PC-9 (cell line): ENCODE results near the gene PSD2. TPM values are rescaled to one million over a fixed set of nuclear protein-coding genes. Genes with fewer than 3 reads are reported as not detected.

Experiments used
- BruUV-seq: library from RNA; stranded (reverse); fragments of 400-500 nt; replicated peaks from 2 replicates; lab custom pipeline; 2021; lab: Mats Ljungman, UMichigan
- CTCF ChIA-PET: fragments of 300-600 bp; sonication (Branson Sonifier 250); formaldehyde crosslinking; loops from one replicate; lab custom pipeline; 2022; ENCODE audit warnings: antibody characterized with exemption; lab: Charles Lee
- POLR2A ChIA-PET: fragments of 300-600 bp; sonication (Branson Sonifier 250); formaldehyde crosslinking; loops from one replicate; lab custom pipeline; 2022; ENCODE audit warnings: antibody characterized with exemption; ENCODE audit not compliant: unreplicated experiment; lab: Charles Lee
- DNase-seq, 2 experiments: peaks; one replicate each; pipeline versions ENCODE4 v3.0.0 to v3.0.0-alpha.2; 2015 to 2022; ENCODE audit warnings: mixed read lengths in 1 of 2
- H2AFZ ChIP-seq: fragments of 200-600 bp; sonication (generic); 2 replicates; pipeline ENCODE4 v1.8.1; 2017; ENCODE audit warnings: antibody characterized with exemption
- H3F3A ChIP-seq: fragments of 200-600 bp; sonication (generic); 2 replicates; pipeline ENCODE4 v1.8.1; 2017; ENCODE audit warnings: antibody characterized with exemption, mild to moderate bottlenecking, low read depth; ENCODE audit not compliant: insufficient read depth
- H3K27ac ChIP-seq: fragments of 200-600 bp; sonication (generic); 2 replicates; pipeline ENCODE4 v1.6.1; 2016; ENCODE audit warnings: mixed run types
- H3K27me3 ChIP-seq: fragments of 200-600 bp; sonication (generic); 2 replicates; pipeline ENCODE4 v1.6.1; 2016; ENCODE audit warnings: low read depth, mixed run types; ENCODE audit not compliant: insufficient read depth
- H3K36me3 ChIP-seq: fragments of 200-600 bp; sonication (generic); 2 replicates; pipeline ENCODE4 v1.6.1; 2016; ENCODE audit warnings: low read depth, mixed run types
- H3K4me1 ChIP-seq: fragments of 200-600 bp; sonication (generic); replicated peaks from 2 replicates; pipeline ENCODE4 v1.6.1; 2016; ENCODE audit warnings: mixed run types; ENCODE audit not compliant: insufficient read depth
- H3K4me2 ChIP-seq: fragments of 200-600 bp; sonication (generic); 2 replicates; pipeline ENCODE4 v1.6.1; 2017; ENCODE audit warnings: mixed run types
- H3K4me3 ChIP-seq: fragments of 200-600 bp; sonication (generic); 2 replicates; pipeline ENCODE4 v1.6.1; 2016; ENCODE audit warnings: mixed run types
- H3K79me2 ChIP-seq: fragments of 200-600 bp; sonication (generic); 2 replicates; pipeline ENCODE4 v1.6.1; 2017; ENCODE audit warnings: low read depth, mixed run types
- H3K9me2 ChIP-seq: fragments of 200-600 bp; sonication (generic); 2 replicates; pipeline ENCODE4 v1.8.1; 2017; ENCODE audit warnings: mild to moderate bottlenecking; ENCODE audit not compliant: insufficient read depth
- H3K9me3 ChIP-seq: fragments of 200-600 bp; sonication (generic); 2 replicates; pipeline ENCODE4 v1.8.1; 2016; ENCODE audit warnings: low read depth; ENCODE audit not compliant: insufficient read depth
- H4K20me1 ChIP-seq: fragments of 200-600 bp; sonication (generic); 2 replicates; pipeline ENCODE4 v1.8.1; 2017; ENCODE audit not compliant: insufficient read depth
- CTCF ChIP-seq: fragments of 200-600 bp; sonication (generic); conservative IDR thresholded peaks from 2 replicates; pipeline ENCODE4 v1.6.1; 2017; ENCODE audit warnings: mixed run types, antibody characterized with exemption, mild to moderate bottlenecking, moderate library complexity
- EZH2 ChIP-seq: fragments of 200-600 bp; sonication (generic); IDR thresholded peaks from 2 replicates; pipeline ENCODE4 v1.8.0; 2017; ENCODE audit warnings: antibody characterized with exemption, low read depth
- intact Hi-C: fragments of 100-400 bp; cut with micrococcal nuclease; formaldehyde crosslinking; loops from one replicate; pipeline ENCODE4 v1.10.0; 2022; ENCODE audit not compliant: unreplicated experiment
- total RNA-seq: library from RNA; stranded (reverse); gene quantifications from 2 replicates; pipeline ENCODE4 v1.2.3, GENCODE V29; 2021

PSD2 gene
- total RNA-seq, 1 experiment from 2014 or later = 0.07 TPM

- H3K27ac ChIP-seq = no peak overlapping the region
- CTCF ChIA-PET = no interaction called here
- H3K79me2 ChIP-seq = no peaks in the 10 kb centered on the region
- no peaks in the 10 kb centered on the region for H3K9me3 ChIP-seq
- H2AFZ ChIP-seq = no peak overlapping the region
- no peaks in the 10 kb centered on the region for H3F3A ChIP-seq
- intact Hi-C loops = no loop called here
- no peak overlapping the region for H3K4me3 ChIP-seq
- no peak overlapping the region for H3K4me2 ChIP-seq
- H3K9me2 ChIP-seq = no peaks in the 10 kb centered on the region
- no peak for DNase-seq
- H3K27me3 ChIP-seq = peaks cover 97% of the 10 kb centered on the region
- H3K4me1 ChIP-seq = no peaks in the 10 kb centered on the region
- BruUV-seq = no TSS peak
- no peaks in the 10 kb centered on the region for H3K36me3 ChIP-seq
- no peak for TF ChIP-seq EZH2
- no peak for TF ChIP-seq CTCF
- no peaks in the 10 kb centered on the region for H4K20me1 ChIP-seq
- POLR2A ChIA-PET = no interaction called here
Measured at GRCh38 chr5:139823757-139824355, 28.2 kb downstream of the PSD2 start.

DNA sequence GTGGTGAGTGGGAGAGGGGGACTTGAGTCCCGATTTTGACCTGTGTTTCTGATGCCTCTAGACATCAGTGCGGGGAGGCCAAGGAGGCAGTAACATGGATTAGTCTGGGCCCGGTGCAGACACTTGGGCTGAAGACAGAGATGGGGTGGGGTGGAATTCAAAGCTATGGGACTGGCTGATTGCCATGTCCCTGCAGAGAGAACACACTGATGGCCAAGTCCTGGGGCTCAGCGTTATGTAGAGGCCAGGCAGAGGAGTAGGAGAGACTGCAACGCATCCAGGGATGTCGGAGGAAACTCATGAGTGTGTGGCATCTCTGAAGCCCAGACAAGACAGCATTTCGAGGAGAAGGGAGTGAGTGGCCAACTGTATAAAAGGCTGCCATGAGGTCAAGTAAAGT lies 30.1 kb downstream of the PSD2 start:
- no peaks in the 10 kb centered on the region for H3K9me3 ChIP-seq
- ChIA-PET POLR2A (no interaction called here), CTCF (no interaction called here)
- no peaks in the 10 kb centered on the region for H3K79me2 ChIP-seq
- intact Hi-C loops = no loop called here
- no peak overlapping the region for H3K4me2 ChIP-seq
- BruUV-seq = no TSS peak
- H3K27ac ChIP-seq = no peak overlapping the region
- no peaks in the 10 kb centered on the region for H3F3A ChIP-seq
- no peaks in the 10 kb centered on the region for H3K36me3 ChIP-seq
- DNase-seq = no peak
- H3K9me2 ChIP-seq = peaks cover 6% of the 10 kb centered on the region; the same call in 1 of the 2 replicates
- no peaks in the 10 kb centered on the region for H4K20me1 ChIP-seq
- H3K4me3 ChIP-seq = no peak overlapping the region
- peaks cover 92% of the 10 kb centered on the region for H3K27me3 ChIP-seq
- no peak for TF ChIP-seq CTCF
- no peak for TF ChIP-seq EZH2
- H2AFZ ChIP-seq = no peak overlapping the region
- no peaks in the 10 kb centered on the region for H3K4me1 ChIP-seq

GRCh38 chr5:139828207-139828895 lies 32.7 kb downstream of the PSD2 start:
- no peak for DNase-seq
- Histone ChIP-seq H3F3A (no peaks in the 10 kb centered on the region), H3K9me2 (peaks cover 6% of the 10 kb centered on the region; the same call in 1 of the 2 replicates), H3K27me3 (peaks cover 91% of the 10 kb centered on the region), H2AFZ (no peak overlapping the region), H3K79me2 (no peaks in the 10 kb centered on the region), H3K4me1 (no peaks in the 10 kb centered on the region), H3K4me3 (no peak overlapping the region), H4K20me1 (no peaks in the 10 kb centered on the region), H3K36me3 (no peaks in the 10 kb centered on the region), H3K4me2 (no peak overlapping the region), H3K27ac (no peak overlapping the region), H3K9me3 (no peaks in the 10 kb centered on the region)
- TF ChIP-seq CTCF (no peak), EZH2 (no peak)
- ChIA-PET CTCF (no interaction called here), POLR2A (no interaction called here)
- intact Hi-C loops = no loop called here
- no TSS peak for BruUV-seq
